GM19463 (cell line): ENCODE data around the gene CNTNAP5.

Experiments used
- ATAC-seq: cut with Tn5 transposase; IDR thresholded peaks from one replicate; pipeline ENCODE4 v1.9.1; 2021; ENCODE audit warnings: mild to moderate bottlenecking, moderate library complexity; ENCODE audit not compliant: unreplicated experiment

Gene CNTNAP5

DNA sequence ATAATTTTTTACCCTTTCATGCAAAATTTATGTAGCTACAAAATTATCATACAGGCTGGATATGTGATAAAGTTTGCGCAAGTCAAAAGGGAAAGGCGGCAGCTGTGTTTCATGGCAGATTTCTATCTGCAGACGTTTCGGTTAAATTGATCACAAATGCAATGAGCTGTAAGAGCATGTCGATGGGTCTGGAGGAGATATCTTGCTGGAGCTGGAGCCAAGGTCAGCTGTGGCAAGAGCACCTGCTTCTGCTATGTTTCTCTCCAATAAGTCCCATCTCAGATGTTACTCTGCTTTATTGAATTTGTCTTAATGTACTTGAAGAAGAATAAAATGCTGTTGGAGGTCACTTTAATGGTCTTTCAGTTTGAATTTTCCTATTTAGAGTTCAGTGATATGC, 749.7 kb downstream of the CNTNAP5 start:
- ATAC-seq = no peak

DNA sequence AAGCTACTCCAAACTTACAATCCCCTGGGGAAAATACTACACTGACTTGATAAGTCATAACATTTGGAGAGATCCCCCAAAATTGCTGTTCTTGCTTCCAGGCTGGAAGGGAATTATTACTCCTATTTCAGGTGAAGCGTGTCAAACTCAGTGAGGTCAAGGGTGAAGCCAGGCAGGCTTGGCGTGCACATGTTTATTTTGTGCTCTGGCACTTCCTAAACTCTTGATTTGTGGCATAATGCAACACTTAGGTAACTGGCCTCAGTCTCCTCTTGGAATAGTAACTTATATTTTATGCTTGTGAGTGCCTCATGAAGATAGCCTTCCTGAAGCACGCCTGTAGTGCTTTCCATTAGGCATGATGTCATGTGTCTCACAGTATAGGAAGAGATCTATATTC, 751.2 kb downstream of the CNTNAP5 start:
- no peak for ATAC-seq

DNA sequence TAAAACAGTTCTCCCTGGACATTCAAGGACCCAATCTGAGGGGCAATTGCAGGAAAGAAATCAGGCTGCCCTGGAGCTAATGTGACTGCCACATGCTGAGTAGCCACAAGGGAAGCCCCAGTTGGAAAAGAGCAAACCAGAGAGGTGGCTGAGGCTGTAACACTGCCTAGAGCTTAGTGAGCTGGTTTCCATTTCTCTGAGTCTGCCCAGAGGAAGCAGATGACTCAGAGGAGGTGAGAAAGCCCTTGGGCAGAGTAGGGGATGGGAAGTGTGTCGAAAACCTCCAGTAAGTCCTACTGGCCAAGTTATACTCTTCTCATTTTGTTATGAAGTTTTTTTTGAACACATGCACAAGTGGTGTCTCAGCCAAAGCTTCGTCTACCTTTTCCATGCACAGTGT, 753.0 kb downstream of the CNTNAP5 start:
- ATAC-seq = no peak

DNA sequence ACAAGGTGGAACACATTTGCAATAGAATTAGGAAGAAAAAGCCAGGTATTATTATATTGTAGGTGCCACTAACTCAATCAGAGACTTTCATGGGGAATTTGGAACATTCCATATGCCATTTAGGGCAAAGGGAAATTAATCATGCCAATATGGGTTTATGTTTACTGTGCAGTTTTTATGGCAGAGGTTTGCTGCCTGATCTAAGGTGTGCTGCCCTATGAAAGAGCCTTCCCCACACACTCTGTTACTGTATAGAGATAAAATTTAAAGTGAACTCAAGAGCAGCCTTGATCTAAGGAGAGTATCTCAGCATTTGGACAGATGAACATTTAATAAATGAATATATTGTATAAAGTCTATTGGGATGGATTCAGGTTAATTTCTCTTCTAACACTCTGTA, 771.6 kb downstream of the CNTNAP5 start:
- no peak for ATAC-seq

DNA sequence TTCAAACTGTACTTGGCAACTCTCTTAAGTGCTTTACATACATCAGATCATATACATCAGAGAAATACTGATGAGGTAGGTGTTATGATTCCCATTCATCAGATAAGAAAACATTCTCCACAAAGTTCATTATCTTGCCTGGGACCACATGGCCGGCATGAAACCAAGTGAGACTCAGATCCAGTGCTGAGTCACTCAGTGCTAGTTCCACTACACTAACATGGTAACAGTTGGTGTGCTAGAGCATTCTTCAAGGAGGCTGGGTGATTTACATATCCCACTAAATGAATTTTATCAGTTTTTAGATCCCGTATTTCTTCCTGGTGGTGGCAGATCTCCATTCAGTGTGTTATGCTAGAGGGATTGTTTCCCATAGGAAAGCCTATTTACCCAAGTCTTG, 772.0 kb downstream of the CNTNAP5 start:
- no peak for ATAC-seq

DNA sequence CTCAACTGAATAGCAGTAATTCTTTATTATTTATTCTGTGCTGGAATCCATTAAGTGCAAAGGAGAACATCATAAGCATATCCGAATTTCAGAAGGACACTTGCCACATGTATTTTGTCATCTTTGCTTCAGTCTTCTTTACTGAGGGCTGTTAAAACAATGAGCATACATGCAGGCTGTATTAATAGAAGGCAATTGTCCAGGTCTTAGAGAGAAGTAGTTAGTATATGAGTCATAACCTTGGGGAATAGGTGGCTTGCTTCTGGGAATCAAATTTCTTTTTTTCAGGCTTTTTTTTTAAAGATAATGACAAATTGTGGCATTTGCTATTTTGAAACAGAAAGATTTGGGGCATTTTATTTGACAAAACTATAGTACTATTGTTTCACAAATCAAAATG, 773.5 kb downstream of the CNTNAP5 start:
- ATAC-seq = no peak

DNA sequence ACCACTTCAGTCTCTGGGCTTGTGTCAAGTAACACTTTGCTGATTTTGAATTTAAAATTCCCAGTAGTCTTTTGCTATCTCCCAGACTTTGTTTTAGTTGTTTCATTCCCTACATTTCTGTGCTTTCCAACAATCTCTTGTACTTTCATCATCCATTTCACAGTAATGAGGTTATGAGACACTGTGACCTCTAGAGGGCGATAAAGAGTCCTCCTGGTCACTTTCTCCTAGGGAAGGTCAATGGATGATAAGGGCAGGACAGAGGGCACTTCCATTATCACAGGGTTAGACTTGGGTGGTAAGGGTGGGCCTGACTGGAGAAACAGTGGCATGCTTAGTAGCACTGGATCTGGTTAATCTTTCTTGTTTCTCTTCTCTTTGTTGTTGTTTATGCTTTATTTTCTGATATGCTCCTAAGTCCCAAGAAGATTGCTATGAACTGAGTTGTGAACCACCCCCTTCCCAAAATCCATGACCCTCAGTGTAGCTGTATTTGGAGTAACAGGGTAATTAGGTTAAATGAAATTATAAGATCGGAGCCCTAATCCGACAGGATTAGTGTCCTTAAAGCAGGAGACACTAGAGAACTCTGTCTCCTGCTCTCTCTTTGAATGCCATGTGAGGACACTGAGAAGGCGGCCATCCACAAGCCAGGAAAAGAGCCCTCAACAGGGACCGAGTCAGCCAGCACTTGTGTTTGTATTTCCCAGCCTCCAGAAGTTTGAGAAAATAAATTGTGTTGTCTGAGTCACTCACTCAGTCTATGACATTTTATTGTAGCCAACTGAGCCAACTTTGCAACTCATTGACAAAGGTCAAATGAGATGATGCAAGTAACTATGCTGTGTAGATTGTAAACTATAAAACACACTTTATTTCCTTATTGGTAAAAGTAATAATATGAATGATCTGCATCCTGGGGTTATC, 779.2 kb downstream of the CNTNAP5 start:
- ATAC-seq = peak; percentile 52

DNA sequence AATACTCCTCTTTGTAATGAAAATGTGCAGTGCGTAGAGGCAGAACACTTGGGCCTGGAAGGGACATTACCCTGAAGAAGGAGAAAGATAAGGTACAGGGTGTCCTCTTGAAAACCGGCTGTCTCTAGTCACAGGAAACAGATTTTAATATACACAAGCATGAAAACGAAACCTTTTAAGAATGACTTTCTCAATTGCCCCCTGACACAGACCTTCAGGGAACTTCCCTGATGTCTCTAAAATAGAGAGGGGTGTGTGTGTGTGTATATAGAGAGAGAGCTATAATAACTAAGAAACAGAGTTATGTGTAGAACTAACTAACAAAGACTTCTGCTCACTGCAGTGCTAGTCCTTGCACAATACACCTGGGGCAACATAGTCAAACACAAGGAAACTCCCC, 780.0 kb downstream of the CNTNAP5 start:
- ATAC-seq = no peak

DNA sequence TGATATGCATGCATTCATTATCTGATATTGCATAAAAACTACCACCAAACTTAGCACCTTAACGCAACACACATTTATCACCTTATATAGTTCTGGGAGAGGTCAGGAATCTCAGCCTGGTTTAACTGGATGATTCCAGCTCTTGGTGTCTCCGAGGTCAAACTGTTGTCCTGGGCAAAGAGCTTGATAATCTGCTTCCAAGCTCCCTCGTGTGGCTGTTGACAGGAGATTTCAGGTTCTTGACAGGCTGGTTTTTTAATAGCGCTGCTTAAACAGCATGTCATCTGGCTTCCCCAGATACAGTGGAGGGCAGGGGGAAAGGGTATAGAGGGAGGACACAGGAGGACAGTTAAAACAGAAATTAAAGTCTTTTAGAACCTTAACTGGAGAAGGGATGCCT, 785.0 kb downstream of the CNTNAP5 start:
- no peak for ATAC-seq

DNA sequence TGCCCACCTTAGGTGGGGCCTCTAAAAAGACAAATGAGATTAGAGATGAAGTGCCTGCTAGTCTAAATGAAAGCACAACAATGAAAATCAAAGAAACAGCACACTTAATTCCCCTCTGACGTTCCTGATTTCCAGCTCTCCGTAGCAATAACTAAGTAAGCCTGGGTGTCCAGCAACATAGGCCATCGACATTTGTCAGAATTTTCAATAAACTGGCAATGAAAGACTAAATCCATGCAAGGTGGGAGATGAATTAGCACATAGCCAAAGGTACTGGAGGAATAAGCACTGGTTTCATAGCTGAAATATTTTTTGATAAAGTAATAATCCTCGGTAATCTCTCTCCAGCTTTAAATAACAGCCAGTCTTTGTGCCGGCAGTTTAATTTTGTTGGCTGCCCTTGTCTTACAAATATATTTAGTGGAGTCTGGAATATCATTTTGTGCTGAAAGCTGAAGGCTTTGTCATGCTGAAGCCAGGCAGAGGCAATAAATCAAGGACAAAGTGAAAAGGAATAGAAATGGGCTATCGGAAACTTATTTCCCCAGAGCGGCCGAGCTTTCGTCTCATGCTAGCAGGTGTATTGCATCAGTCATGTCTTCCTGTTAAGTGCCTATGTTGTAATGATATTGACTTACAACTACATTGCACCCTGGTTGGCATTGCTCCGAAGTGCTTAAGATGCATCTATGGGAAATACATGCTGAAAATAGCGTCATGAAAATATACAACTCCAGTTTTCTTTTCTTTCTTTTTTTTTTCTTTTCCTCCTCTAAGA, 790.1 kb downstream of the CNTNAP5 start:
- ATAC-seq = no peak

DNA sequence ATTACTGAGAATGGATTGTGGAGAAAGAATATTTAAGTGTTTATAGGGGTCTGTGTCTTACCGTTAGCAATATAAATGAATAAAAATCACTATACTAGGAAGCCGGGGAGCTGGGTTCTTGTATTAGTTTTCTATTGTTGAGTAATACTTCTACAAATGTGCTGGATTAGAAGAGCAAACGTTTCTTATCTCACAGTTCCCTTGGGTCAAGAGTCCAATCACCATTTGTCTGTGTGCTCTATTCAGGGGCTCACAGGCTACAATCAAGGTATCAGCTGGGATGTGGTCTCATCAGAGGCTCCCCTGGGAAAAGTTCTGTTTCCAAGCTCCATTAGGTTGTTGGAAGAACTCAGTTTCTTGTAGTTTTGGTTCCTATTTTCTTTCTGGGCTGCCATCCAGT, 790.9 kb downstream of the CNTNAP5 start:
- ATAC-seq = no peak

DNA sequence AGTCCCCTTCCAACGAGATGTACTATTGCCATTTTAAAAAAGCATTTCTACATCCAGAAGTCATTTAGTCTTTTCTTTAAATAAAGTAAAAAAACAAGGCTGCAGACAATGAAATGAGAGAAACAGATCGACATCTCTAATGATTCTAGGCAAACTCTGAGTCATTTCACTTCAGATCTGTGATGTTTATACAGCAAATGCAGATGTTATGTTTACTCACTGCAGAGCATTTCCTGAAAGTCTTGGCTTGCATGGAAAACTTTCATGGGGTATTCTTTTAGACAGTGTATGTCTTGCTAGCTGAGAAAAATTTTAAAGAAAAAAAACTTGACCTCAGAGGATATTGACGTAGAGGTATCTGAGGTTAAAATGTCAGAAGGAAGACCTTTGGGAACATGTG, 797.4 kb downstream of the CNTNAP5 start:
- no peak for ATAC-seq

DNA sequence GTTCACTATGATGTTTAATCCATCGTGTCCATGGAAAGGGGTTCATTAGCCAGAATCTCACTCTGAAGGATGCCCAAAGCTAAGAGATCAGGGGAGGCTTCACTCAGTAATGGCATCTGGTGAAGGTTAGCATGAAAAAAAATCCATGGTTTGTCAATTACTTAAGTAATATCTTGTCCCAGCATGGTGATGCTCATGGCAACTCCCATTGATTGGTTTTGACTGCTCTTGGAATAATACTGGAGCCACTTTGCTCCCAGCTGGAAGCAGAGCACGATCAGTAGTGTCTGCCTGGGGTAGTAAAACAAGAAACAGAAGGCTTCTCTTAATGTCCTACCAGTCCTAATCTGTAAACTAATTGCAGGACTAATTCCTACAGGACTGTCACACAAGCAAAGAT, 799.4 kb downstream of the CNTNAP5 start:
- ATAC-seq = no peak

DNA sequence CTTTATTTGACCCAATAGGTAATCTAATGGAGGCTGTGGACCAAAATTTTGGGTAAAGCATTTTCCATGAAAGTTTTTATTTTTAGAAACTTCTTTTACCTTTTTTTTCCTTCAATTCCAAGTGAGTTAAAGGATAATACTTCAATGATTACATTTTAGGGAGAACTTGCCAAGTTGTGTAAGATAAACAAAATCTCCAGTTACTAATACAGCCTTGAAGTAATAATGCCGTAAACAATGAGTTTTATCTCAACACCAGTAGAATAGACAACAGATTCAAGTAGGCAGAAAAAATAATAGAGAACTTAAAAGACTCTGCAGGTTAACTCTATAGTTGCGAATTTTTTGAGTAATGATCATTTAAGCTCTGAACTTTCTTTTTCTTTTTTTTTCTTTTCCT, 807.4 kb downstream of the CNTNAP5 start:
- ATAC-seq = no peak

DNA sequence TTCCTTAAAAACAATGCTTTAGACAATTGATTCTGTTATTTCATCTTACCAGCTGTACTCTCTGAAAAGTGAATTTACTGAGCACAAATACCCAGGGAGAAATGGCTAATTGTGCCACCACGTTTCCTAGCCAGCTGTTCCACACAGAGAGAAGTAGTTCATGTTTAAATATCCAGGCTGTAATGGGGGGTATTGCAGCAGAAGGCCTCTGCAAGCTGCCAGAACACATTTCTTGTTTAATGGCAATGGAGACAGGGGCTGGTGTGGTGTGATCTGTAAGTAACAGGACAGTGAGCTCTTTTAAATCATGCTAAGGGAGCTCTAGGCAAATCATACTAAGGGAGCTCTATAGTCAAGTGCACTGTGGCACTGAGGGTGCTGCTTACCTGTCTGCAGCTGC, 809.2 kb downstream of the CNTNAP5 start:
- ATAC-seq = no peak

DNA sequence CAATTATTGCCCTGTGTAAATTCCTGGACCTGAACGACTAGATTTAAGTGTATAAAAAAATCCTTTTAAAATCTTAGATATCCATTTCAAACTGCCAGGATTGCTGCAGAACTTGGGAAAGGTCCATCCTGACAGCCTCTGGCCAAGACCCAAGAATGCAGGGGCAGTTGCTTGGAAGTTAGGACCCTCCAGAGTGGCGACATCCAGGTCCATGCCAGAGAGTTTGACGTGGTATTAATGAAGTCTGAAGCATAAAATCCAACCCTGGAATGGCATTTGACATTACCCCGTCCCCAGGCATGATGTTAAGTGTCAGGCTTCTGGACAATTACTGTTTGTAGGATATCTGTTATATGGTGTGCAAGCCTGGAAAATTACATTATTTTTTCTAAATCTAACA, 810.2 kb downstream of the CNTNAP5 start:
- no peak for ATAC-seq

DNA sequence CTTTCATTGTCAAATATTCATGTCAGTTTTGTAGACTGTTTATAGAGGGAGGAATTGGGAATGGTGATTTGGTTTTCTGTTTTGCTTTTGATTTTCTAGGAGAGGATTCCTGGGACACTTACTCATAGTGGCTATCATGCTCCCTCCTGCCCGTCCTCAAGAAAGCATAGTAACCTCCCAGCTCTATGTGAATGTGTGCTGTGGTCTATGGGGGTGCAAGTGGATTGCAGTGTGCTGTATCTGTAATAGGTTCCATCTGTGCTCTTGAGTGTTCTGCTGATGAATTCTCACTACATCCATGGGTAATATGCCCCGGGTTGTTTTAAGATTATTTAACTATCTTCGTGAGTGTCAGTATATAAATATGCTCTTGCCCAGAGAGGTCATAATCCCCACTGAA, 811.3 kb downstream of the CNTNAP5 start:
- ATAC-seq = no peak

DNA sequence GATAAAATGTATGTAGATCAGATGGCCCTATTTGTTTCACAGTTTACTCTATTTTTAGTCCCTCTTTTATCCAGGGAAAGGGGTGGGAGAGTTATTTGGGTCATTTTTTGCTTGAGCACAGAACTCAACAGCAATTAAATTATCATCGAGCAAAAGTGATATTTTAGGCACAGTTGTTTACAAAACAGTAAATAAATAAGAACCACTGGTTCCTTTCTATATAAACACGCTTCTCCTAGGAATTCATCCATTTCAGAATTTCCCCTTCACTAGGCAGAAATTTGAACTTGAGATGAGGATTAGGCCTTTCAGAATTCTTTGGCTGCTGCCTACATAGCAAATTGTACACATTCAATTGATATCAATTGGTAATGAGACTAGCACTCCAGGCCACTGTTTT, 812.4 kb downstream of the CNTNAP5 start:
- ATAC-seq = no peak

DNA sequence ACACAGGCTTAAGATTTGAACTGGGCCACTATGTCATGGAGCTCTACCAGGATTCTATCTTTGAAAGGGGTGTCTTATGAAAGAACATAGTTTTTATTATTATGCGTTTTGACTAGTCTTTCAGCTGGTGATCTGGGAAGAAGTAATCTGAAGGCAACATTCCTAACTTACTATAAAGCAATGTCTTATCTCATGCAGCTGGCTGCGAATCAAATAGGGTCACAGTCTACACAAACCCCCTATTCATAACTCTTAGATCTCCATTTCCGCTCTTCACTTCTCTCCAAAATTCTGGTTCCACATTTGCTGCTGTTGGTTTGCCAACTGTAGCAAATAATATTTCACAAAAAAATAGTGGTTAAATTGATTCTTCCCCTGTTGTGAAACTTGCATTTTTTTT, 813.3 kb downstream of the CNTNAP5 start:
- no peak for ATAC-seq

DNA sequence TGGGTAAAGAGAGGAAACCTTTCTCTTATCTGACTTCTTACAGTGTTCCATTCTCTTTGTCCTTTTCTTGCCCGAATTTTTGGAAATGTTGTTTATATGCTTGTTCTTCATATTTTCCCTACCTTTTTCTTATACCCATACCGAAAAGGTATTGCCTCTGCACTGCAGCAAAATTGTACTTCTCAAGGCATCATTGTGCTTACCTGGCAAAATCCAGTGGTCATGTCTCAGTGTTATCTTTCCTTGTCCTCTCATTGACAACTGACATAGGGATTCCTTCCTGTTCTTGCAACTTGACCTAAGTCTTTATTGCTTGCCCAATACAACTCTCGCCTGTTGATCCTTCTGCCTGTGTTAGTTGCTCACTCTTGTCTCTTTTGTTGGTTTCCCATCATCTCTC, 842.2 kb downstream of the CNTNAP5 start:
- no peak for ATAC-seq

DNA sequence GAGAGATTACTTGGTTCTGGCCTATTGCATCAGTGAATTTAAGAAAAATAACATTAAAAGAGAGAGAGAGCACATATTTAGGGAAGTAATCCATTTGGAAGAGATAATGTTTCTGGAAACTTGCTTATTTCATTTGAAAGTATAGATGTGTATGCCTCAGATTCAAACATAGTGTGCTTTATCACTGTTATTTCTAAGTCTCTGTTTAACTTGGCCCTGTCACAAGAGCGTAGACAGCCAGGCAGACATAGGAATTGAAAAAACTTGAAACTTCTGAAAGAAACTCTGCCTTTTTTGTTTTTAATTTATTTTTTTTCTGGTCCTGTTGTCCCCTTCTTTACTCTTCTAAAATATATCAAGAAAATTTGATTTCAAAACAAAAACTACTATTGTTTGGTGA, 849.1 kb downstream of the CNTNAP5 start:
- no peak for ATAC-seq

DNA sequence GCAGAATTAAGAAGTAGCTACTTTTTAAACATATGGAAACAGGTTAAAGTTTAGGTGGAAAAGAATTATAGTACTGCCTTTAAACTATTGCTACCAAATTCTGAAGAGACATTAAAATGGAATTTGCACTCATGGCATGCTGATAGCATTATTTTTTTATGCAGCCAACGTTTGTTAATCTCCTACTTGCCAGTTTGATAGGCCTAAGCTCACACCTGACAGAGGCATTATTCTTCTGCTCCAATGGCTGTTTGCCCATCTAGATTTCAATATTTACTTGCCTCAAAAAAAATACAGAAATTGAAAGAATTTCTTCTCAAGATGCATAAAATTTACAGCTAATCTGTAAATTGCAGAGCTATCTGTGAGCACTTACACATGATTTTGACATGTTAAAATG, 849.6 kb downstream of the CNTNAP5 start:
- no peak for ATAC-seq
